Muscle of arm (tissue), 12 donors: Measurements from ENCODE around the gene STX11. TPM values are rescaled to one million over a fixed set of nuclear protein-coding genes. Genes with fewer than 3 reads are reported as not detected.

Experiments used
- DNase-seq: peaks from one replicate; pipeline ENCODE4 v3.0.0-alpha.2; 2013
- polyA plus RNA-seq, 12 donors: library from polyadenylated mRNA; unstranded; fragments of 120-200 nt; gene quantifications; one replicate each; pipeline ENCODE4 v1.2.1, GENCODE V29; 2013; ENCODE audit not compliant: insufficient read length in 12 of 12

The STX11 gene
- polyA plus RNA-seq, 12 donors: 0.94 to 5.6 (median 2.4) TPM; not detected in 1

DNA sequence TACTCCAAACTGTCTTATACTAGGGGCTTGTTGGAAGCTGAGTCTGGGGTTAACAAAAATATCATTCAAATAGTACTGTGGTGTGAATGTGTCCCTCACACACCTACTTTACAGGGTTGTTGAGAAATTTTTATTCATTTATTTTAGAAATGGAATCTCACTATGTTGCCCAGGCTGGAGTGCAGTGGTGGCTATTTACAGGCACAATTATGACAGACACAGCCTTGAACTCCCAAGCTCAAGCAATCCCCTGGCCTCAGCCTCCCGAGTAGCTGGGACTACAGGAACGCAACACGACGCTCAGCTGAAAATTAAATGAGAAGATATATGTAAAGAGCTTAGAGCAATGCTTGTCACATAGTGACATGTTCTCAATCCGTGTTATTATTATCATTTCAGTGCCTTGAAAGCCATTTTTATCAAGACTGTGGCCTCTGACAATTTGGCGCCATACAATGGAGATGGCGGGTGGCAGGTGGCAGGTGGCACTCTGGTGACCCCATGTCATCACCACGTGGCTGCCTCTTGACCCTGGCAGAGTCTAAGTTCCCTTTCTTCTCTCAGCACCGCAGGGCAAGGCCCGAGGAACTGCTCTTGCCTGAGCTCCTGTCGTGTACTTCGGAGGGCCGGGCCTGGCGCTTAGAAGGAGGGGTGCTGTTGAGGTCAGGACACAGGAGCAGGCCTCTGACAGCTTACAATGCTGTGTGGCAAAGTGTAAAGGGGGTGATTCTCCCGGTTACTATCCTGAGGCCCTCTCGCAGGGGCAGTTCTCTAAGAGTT lies 64.5 kb downstream of the STX11 start:
- DNase-seq: no peak

DNA sequence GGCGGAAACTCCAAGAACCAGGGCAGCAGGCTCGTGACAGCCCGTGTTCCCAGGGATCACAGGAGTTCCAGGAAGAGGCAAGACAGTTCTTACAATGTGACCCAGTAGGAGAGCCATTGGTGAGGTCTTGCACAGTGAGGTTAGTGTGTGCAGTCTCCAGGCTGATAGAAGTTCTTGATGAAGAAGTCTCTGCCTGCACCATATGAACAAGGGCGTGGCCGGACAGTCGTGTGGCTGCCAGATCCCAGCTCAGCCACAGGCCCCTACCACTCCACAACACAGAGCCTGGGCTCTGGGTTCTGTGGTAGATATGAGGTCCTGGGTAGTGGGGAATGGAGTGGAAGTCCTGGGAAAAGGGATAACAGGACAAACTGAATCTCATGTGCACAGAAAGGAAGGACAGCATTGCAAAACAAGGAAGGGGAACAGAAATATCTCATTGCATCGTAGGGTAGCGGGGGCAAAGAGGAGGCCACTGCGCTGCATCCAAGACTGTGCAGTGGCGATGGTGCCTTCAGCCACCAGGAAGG lies 65.2 kb downstream of the STX11 start:
- DNase-seq: no peak

DNA sequence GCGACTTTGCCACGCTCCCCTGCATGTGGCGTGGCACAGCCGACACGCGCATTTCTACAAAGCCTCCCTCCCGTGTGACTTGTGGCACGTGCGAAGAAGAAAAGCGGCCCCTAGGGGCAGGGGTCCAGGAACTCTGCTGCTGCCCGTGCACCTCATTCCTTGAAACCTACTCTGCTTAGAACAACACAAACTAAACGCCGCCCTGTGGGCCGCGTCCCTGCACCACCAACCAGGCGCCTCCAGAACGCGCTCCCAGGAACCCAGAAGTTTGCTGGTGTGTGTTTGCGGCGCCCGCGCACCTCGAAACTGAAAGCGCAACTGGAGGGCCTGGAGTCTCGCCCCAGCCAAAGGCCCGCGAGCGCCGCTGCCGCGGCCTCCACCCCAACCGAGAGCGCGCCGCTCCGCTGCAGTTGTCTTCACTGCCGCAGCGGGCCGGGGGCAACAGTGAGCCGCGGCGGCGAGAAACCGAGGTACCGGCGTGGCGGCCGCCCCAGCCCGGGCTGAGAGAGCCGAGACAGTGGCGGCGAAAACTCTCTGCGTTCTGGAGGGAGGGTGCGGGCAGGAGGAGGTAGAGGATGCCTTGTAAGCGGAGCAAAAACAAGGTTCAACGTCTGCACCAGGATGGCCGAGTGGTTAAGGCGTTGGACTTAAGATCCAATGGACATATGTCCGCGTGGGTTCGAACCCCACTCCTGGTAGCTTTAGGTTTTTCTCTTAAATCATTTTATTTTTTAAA lies 65.8 kb downstream of the STX11 start:
- peak; percentile 99 for DNase-seq

DNA sequence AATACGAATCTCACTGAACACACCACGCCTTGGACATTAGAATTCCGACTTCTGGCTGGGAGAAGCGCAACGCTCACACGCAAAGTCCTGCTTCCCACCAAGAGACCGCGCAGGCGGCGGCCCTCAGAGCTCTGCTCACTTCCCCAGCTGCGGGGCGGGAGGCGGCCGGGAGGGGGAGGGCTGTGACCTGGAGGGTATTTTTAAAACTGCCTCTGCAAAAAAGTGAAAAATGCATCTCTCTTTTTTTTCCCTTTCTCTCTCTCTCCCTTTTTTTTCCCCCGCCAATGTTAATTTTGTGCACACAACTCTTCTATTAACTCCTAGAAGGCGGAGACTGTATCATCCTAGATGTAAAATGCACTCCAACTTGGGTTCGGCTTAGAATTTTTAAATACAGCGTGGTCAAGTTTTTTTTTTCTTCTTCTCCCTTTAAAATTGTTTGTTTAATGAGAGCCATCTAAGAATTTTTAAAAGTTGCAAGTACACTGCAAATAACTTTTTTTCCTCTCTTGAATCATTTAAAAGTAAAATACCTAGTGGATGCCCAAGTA lies 66.4 kb downstream of the STX11 start:
- no peak for DNase-seq

DNA sequence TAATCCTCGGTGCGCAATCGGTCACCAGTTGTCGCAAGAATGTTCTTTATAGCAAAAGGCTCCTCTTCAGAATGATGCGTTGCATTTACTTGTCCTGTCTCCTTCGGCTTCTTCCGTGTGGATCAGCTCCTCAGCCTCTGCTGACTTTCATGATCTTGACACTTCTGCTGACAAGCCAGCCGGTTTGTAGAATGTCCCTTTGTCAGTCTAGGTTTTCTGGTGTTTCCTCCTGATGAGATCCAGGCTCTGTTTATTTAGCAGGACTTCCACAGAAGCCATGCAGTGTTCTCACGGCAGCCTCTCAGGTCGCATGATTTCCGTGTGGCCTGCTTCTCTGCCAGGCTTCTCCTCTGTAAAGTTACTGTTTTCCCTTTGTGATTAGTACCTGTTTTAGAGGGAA lies 66.9 kb downstream of the STX11 start:
- DNase-seq: peak; percentile 11

DNA sequence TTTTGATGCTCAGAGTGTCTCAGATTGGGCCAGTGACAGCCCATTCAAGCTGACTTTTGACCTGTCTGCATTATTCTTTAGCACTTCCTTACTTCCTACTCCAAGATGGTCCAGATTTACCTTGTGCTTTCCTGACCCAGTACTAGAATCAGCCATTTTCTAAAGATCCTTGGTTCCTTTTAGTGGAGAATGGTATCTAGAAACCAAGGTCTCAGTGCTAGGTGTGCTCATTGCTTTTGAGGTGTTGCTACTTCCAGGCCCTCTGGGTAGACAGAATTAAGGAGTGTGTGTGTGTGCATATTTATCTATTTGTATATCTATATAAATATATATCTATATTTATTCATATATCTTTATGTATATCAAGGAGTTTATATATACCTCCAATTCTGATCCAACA lies 67.5 kb downstream of the STX11 start:
- no peak for DNase-seq

DNA sequence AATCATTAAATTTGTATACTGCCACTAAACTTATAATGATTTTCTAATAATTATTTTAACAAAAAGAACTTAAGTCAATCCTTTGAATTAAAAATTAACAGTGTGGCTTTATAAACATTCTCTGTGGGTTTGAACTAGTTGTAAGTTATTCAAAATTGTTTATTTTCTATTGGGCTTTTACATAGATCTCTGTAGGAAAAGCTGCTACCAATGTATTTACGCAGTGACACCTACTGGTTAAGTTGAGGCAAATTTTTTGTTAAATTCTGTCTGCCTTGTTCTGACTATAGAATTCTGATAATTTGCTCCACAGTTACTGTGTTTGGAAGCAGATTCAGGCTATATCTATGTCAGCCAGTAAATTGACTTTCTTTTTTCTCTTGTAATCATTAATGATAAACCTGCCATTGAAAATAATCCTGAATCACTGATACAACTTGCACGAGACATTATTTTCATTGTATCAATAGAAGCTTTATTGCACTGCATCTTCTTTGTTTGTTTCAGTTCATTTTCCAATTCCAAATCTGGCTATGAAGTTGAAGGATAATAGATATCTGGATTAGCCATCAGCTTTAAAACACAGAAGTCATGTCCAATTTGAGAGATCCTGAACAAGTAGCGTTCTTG lies 68.9 kb downstream of the STX11 start:
- peak; percentile 35 for DNase-seq

DNA sequence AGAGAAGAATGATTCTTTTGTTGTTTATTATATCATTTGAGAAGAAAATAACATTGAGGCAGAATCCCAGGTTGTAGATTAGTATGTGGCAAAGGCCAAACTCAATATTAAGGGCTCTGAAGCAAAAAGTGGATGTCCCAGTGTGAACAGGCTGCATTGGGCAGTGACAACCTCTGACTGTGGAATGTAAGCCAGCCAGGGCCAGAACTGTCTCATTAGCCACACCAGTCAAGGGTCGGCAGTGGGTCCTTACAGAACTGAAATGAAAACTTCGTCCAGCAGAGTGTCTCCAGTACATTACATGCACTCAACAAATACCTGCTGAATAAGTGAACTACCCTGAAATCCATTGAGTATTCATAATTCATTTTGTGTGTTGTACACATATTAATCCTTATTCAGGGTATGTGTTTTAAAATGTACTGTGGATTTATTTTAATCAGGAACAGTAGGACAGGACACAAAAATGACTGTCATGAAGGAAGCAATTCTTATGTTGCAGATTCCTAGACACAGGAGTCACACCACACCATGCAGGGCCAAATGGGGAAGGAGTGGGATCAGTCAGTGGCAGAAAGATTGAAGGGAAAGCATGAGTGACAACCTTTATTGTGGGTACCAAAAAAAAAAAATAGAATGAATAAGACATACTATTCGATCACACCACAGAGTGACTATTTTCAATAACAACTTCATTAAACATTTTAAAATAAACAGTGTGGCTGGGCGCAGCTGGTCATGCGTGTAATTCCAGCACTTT lies 69.9 kb downstream of the STX11 start:
- no peak for DNase-seq

DNA sequence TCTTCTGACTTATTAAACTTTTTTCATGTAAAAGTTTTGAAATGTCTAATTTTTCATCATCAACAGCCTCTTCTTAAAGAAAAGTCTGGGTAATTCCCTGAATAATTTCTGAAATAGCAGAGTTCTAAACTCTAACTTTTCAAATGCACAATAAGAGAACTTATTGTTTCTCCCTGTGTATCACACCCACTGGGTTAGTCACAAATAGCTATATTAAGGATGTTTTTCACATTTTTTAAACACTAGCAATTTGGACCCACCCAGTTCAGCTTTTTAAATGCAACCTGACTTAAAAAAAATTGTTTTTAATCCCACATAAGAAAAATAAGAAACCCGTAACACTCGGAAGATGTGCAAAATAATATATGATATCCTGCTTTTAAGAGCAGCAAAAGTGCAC lies 73.4 kb downstream of the STX11 start:
- DNase-seq: no peak

DNA sequence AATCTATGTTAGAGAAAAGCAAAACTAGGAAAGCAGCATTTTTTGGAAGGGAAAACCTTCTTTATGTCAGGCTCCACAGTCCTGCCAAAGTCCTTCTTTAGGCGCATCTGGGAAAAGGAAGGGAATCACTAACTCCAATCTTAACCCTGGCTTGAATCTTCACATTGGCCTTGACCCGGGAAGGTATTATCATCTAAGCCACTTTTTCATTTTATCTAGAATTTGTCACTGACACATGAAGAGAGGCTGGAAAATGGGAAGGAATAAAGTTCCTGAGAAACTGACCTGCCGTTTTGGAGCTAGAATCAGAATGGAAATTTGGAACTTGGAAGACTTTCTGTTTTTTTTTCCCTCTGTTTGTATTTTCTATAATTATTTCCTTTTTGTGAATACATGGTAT lies 81.4 kb downstream of the STX11 start:
- no peak for DNase-seq

DNA sequence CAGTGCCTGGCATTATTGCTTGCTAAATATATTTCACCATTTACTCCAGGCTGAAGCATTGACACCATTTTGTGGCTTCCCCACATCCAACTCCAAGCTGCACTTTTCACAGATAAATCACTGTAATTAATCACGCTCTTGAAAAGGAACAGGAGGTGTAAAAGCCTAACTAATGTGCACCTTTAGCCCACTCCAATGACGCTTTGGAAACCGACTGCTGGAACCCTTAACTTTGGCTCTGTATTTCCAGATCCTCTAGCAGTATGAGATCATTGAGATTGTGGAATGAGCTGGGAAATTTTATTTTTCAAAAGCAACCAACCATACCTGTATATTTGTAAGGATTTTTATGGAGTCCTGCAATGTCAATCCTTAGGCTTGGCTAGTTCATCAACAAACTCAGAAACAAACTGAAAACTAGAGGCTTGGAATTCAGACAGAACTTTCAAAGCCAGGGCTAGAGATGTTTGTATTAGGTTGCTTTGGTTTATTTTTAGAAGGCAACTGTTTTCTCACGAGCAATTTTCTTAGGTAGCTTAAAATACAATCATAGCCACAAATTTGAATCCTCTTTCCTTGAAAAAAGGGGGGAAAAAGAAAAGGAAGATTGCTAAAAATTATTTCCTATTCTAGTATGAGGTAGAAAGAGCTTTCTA lies 82.0 kb downstream of the STX11 start:
- no peak for DNase-seq

DNA sequence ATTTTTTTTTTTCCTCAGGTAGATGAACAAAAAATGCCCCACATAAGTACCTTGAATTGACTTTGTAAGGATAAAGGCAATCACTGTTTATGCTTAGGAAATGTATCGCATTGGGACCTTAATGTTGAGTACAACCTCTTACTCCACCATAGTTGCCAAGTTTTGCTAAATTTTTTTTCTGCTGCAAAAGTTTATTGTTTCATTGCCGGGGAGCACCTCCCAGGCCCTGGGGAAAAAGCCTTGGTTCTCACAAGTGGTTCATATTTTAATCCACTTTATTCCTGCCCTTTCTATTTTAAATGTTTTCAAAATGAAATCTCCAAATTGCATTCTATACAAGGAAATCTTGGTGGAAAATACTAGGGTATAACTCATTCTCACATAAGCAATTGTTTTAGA lies 82.5 kb downstream of the STX11 start:
- no peak for DNase-seq

DNA sequence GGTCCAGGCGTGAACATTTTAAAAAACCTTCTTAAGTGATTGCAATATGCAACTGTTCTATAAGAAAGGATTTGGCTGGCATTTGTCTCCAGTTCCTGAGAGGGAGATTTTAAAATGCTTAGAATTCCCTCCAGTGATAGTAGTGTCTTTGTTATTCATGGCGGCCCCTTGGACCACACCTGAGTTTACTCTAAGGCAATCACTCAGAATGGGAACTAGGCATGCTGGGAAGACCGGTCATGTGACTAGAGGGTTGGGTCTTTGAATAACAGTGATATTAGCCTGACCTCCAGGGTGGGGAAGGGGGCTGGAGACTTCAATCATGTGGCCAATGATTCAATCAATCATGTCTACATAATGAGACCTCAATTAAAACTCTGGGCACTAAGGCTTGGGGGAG lies 84.1 kb downstream of the STX11 start:
- no peak for DNase-seq

DNA sequence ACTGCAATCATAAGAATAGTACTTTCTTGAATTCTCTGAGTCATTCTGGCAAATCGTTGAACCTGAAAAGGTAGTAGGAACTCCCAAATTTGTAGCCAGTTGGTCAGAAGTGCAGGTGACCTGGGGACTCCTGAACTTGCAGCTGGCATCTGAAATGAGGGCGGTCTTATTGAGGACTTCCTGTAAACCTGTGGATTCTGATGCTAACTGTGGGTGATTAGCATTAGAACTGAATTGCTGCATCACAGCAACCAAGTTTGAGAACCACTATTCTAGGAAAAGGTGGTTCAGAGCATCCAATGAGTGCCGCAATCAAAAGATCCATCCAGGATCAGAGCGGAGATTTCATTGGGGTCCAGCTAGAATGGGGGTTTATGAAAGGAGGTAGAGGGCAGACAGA lies 84.6 kb downstream of the STX11 start:
- no peak for DNase-seq

Other genes with a start within 250 kb of the STX11 start
- 100 to 1,000 TPM; 228 to 470 (median 298) TPM for gene PLAGL1, start 142.3 kb upstream of the STX11 start, polyA plus RNA-seq
- 10 to 100 TPM in 11 of 12 donors, not detected in 1; 82.1 to 98.7 (median 93.5) TPM for gene SF3B5, start 54.9 kb upstream of the STX11 start, polyA plus RNA-seq
- 100 to 1,000 TPM in 1 of 12 donors, 10 to 100 TPM in 10, not detected in 1; 41.5 to 121 (median 59.3) TPM for gene UTRN, start 134.8 kb downstream of the STX11 start, polyA plus RNA-seq